GM12878 (cell line): Measurements from ENCODE around the gene ITGA3. TPM values are rescaled to one million over a fixed set of nuclear protein-coding genes. Genes with fewer than 3 reads are reported as not detected.

ENCODE experiments used
- ATAC-seq: fragments of 200-7000 bp; cut with Tn5 transposase; 3 replicates; pipeline ENCODE4 v1.9.1; 2020; ENCODE audit warnings: mild to moderate bottlenecking, moderate library complexity
- BruUV-seq: library from RNA; stranded (reverse); fragments of 400-500 nt; replicated peaks from 2 replicates; lab custom pipeline; 2021; lab: Mats Ljungman, UMichigan
- CTCF ChIA-PET: fragments of 300-600 bp; sonication (Branson Sonifier 250); formaldehyde crosslinking; extraction: SDS; loops from one replicate; lab custom pipeline; 2021; ENCODE audit warnings: inconsistent platforms; lab: Yijun Ruan, JAX
- POLR2A ChIA-PET: fragments of 350-600 bp; formaldehyde crosslinking; extraction: SDS; loops from one replicate; lab custom pipeline; 2021; ENCODE audit warnings: inconsistent platforms; lab: Charles Lee
- RAD21 ChIA-PET: fragments of 300-600 bp; sonication (Branson Sonifier 250); formaldehyde crosslinking; loops from one replicate; lab custom pipeline; 2023; ENCODE audit warnings: antibody characterized with exemption; ENCODE audit not compliant: unreplicated experiment; lab: Charles Lee
- SMC1A ChIA-PET: fragments of 300-600 bp; sonication (Branson Sonifier 250); formaldehyde crosslinking; loops from one replicate; lab custom pipeline; 2023; ENCODE audit not compliant: unreplicated experiment, uncharacterized antibody; lab: Charles Lee
- DNase-seq: peaks from one replicate; pipeline ENCODE4 v3.0.0-alpha.2; 2011; ENCODE audit warnings: low read depth, low spot score
- FAIRE-seq: peaks from 3 replicates; lab custom pipeline; 2011; peaks lifted over from hg19 to GRCh38; lab: Jason Lieb, UNC
- H2AFZ ChIP-seq: 2 replicates; pipeline ENCODE4 v1.6.0; 2011; ENCODE audit warnings: low read depth, low read length, control low read depth; ENCODE audit not compliant: control insufficient read depth
- H3K27ac ChIP-seq: 2 replicates; pipeline ENCODE4 v1.5.1; 2011; ENCODE audit warnings: control low read depth; ENCODE audit not compliant: control insufficient read depth, insufficient read depth
- H3K27me3 ChIP-seq, 2 experiments: replicated peaks in 1 of 2; 2 replicates each; pipeline versions ENCODE4 v1.6.0 to v1.6.1; 2011; ENCODE audit warnings: low read length in 1 of 2; ENCODE audit not compliant: control insufficient read depth in 2 of 2, insufficient read depth in 2 of 2
- H3K36me3 ChIP-seq, 2 experiments: 2 replicates each; pipeline ENCODE4 v1.5.1; 2011; ENCODE audit warnings: low read length in 1 of 2; ENCODE audit not compliant: control insufficient read depth in 2 of 2, insufficient read depth in 2 of 2
- H3K4me1 ChIP-seq: 2 replicates; pipeline ENCODE4 v1.6.1; 2011; ENCODE audit warnings: mild to moderate bottlenecking, low read length, moderate library complexity, mixed read lengths; ENCODE audit not compliant: control insufficient read depth, insufficient read depth
- H3K4me2 ChIP-seq: 2 replicates; pipeline ENCODE4 v1.6.0; 2011; ENCODE audit warnings: control low read depth; ENCODE audit not compliant: control insufficient read depth, insufficient read depth
- H3K4me3 ChIP-seq: fragments of 200-600 bp; sonication (generic); 2 replicates; pipeline ENCODE4 v1.5.1; 2016
- H3K79me2 ChIP-seq: 2 replicates; pipeline ENCODE4 v1.6.0; 2011; ENCODE audit warnings: low read length; ENCODE audit not compliant: control insufficient read depth, insufficient read depth
- H3K9ac ChIP-seq: 2 replicates; pipeline ENCODE4 v1.8.0; 2011; ENCODE audit warnings: low read length, control low read depth, mixed read lengths; ENCODE audit not compliant: control insufficient read depth, insufficient read depth
- H3K9me3 ChIP-seq: replicated peaks from 3 replicates; pipeline ENCODE4 v1.5.1; 2011; ENCODE audit warnings: mild to moderate bottlenecking, low read length; ENCODE audit not compliant: control insufficient read depth, insufficient read depth
- H4K20me1 ChIP-seq: 2 replicates; pipeline ENCODE4 v1.6.0; 2011; ENCODE audit not compliant: control insufficient read depth, insufficient read depth
- CBX5 ChIP-seq: sonication (generic); IDR thresholded peaks from 2 replicates; pipeline ENCODE4 v1.6.1; 2016; ENCODE audit warnings: low read depth, moderate library complexity, mild to moderate bottlenecking, inconsistent platforms
- CHD4 ChIP-seq: fragments of 200-600 bp; sonication (generic); IDR thresholded peaks from 2 replicates; pipeline ENCODE4 v1.6.1; 2016; ENCODE audit warnings: mild to moderate bottlenecking
- E2F4 ChIP-seq: IDR thresholded peaks from 2 replicates; pipeline ENCODE4 v1.6.1; 2012; ENCODE audit warnings: low read depth, low read length, improper control_type of control experiment
- EED ChIP-seq: sonication (generic); IDR thresholded peaks from 2 replicates; pipeline ENCODE4 v1.6.1; 2016; ENCODE audit warnings: antibody characterized with exemption, low read depth
- NRF1 ChIP-seq: conservative IDR thresholded peaks from 2 replicates; pipeline ENCODE4 v1.6.1; 2011; ENCODE audit warnings: mild to moderate bottlenecking, low read depth, low read length, improper control_type of control experiment
- PAX5 ChIP-seq: IDR thresholded peaks from 2 replicates; pipeline ENCODE4 v1.6.1; 2011; ENCODE audit warnings: low read depth, low read length, borderline replicate concordance
- PML ChIP-seq: IDR thresholded peaks from 2 replicates; pipeline ENCODE4 v1.6.1; 2012; ENCODE audit warnings: low read length, inconsistent platforms
- RAD21 ChIP-seq: IDR thresholded peaks from 2 replicates; pipeline ENCODE4 v1.6.1; 2011; ENCODE audit warnings: mild to moderate bottlenecking, low read depth, low read length, moderate library complexity; ENCODE audit not compliant: insufficient read depth
- RELA ChIP-seq: fragments of 450-650 bp; IDR thresholded peaks from 2 replicates; pipeline ENCODE4 v1.8.0; 2014; ENCODE audit warnings: borderline replicate concordance; ENCODE audit not compliant: partially characterized antibody
- YBX1 ChIP-seq: fragments of 450-650 bp; IDR thresholded peaks from 2 replicates; pipeline ENCODE4 v1.6.1; 2016; ENCODE audit warnings: antibody characterized with exemption
- WGBS: methylation state at CpG from one replicate; pipeline ENCODE4 v1.1.6; 2016; ENCODE audit warnings: low lambda C conversion rate; ENCODE audit not compliant: insufficient replicate concordance, insufficient coverage; ENCODE audit errors: missing lambda C conversion rate; 5-methylcytosine and 5-hydroxymethylcytosine counted together
- in situ Hi-C: fragments of 300-500 bp; cut with MboI; formaldehyde crosslinking; loops from 9 replicates; pipeline ENCODE4 v1.14.3; 2018; ENCODE audit warnings: mixed read lengths
- intact Hi-C: fragments of 100-400 bp; cut with micrococcal nuclease; formaldehyde crosslinking; loops from one replicate; pipeline ENCODE4 v1.14.2; 2022; ENCODE audit not compliant: unreplicated experiment
- polyA plus RNA-seq, 11 experiments: library from polyadenylated mRNA; depleted of rRNA in 4 of 11; unstranded in 6 of 11; stranded (reverse) in 5 of 11; fragments of >200 nt; fragmentation: Nextera tagmentation in 4 of 11; fragmentation: Illumina TruSeq in 1 of 11; extraction: Ambion mirVana in 4 of 11; extraction: Trizol in 1 of 11; gene quantifications; 1 replicate in 1 of 11; 2 replicates in 10 of 11; pipeline versions ENCODE4 v1.2.1 to v1.2.3, GENCODE V29; 2011 to 2016; ENCODE audit warnings: inconsistent platforms in 2 of 11, missing spikeins in 2 of 11, low read depth in 1 of 11
- total RNA-seq, 4 experiments: library from RNA; depleted of rRNA in 3 of 4; stranded (reverse); fragments of >200 nt in 3 of 4; fragmentation: Illumina TruSeq in 1 of 4; extraction: Trizol in 1 of 4; gene quantifications; 2 replicates each; pipeline versions ENCODE4 v1.2.1 to v1.2.3, GENCODE V29; 2013 to 2021
- TF ChIP-seq, protein P1 (sequence below): fragments of 450-650 bp; IDR thresholded peaks from 2 replicates; pipeline ENCODE4 v1.6.1; 2016; ENCODE audit warnings: mild to moderate bottlenecking, moderate library complexity, borderline replicate concordance
- TF ChIP-seq, protein P2 (sequence below): fragments of 450-650 bp; IDR thresholded peaks from 2 replicates; pipeline ENCODE4 v1.6.1; 2016; ENCODE audit warnings: mild to moderate bottlenecking
- TF ChIP-seq, protein P3 (sequence below): fragments of 450-650 bp; conservative IDR thresholded peaks from 2 replicates; pipeline ENCODE4 v1.6.1; 2017; ENCODE audit warnings: mild to moderate bottlenecking, moderate library complexity

ITGA3 gene
- total and polyA plus RNA-seq, 10 of the 15 experiments (the other 5 are each of a cell fraction or from before 2014, with no cell fraction given), result 0.29 to 13.4 (median 6.6) TPM

DNA sequence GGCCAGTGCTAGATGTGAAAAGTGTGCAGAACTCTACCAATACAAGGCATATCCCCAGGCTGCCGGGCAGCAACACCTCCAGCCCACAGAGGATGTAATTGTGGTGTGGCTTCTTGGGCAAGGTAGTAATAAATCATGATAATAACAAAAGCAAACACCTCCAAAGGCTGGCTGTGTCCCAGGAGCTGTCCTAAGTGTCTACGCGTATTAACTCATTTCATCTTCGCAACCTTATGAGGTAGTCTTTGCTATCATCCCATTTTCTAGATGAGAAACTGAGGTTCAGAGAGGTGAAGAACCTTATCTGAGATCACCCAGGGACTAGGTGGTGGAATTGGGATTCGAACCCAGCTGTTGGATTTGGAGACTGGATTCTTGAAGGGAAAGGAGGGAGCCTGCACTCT lies 44.6 kb downstream of the ITGA3 start (continued):
- TF ChIP-seq E2F4, result no peak
- no peak for TF ChIP-seq RELA
- no peak for TF ChIP-seq EED
- TF ChIP-seq RAD21, result no peak
- TF ChIP-seq, protein P1, sequence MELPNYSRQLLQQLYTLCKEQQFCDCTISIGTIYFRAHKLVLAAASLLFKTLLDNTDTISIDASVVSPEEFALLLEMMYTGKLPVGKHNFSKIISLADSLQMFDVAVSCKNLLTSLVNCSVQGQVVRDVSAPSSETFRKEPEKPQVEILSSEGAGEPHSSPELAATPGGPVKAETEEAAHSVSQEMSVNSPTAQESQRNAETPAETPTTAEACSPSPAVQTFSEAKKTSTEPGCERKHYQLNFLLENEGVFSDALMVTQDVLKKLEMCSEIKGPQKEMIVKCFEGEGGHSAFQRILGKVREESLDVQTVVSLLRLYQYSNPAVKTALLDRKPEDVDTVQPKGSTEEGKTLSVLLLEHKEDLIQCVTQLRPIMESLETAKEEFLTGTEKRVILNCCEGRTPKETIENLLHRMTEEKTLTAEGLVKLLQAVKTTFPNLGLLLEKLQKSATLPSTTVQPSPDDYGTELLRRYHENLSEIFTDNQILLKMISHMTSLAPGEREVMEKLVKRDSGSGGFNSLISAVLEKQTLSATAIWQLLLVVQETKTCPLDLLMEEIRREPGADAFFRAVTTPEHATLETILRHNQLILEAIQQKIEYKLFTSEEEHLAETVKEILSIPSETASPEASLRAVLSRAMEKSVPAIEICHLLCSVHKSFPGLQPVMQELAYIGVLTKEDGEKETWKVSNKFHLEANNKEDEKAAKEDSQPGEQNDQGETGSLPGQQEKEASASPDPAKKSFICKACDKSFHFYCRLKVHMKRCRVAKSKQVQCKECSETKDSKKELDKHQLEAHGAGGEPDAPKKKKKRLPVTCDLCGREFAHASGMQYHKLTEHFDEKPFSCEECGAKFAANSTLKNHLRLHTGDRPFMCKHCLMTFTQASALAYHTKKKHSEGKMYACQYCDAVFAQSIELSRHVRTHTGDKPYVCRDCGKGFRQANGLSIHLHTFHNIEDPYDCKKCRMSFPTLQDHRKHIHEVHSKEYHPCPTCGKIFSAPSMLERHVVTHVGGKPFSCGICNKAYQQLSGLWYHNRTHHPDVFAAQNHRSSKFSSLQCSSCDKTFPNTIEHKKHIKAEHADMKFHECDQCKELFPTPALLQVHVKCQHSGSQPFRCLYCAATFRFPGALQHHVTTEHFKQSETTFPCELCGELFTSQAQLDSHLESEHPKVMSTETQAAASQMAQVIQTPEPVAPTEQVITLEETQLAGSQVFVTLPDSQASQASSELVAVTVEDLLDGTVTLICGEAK, result no peak
- no peak for TF ChIP-seq YBX1
- TF ChIP-seq CHD4, result no peak

DNA sequence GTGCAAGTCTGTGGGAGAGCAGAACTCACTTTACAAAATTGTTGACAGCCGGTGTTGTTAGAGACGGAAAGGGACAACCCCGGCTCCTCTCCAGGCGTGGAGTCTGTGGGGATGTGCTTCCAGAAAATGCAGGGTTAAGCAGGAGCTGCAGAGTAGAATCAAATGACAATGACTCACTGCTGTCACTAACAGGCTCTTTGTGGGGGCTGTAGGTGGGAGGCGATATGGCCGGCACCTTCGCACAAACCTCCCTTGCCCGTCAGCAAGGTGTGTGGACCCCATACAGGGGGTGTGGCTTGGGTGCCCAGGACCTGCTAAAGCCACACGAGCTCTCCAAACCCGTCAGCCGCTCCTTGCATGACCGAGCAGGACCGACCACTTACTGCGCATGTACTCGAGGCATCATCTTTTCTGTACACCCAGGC lies 45.0 kb downstream of the ITGA3 start:
- no peak overlapping the region for H2AFZ ChIP-seq
- ChIA-PET POLR2A (no interaction called here), SMC1A (no interaction called here), CTCF (interaction anchor here (1.1 to 1.8 kb wide), 2 partner anchors 14 kb away, joined by 5 to 10 read pairs; no protein-coding TSS in a partner anchor), RAD21 (no interaction called here)
- intact Hi-C loops, result no loop called here
- H4K20me1 ChIP-seq, result no peaks in the 10 kb centered on the region
- H3K9me3 ChIP-seq, result no peaks in the 10 kb centered on the region
- FAIRE-seq (no peak), ATAC-seq (no peak), DNase-seq (no peak)
- H3K27ac ChIP-seq, result no peak overlapping the region
- WGBS, result 69% methylated on average over 15 of the region's 15 CpGs
- in situ Hi-C loops, result no loop called here
- no peak overlapping the region for H3K9ac ChIP-seq
- peaks cover 9% of the 10 kb centered on the region for H3K4me1 ChIP-seq
- H3K27me3 ChIP-seq, result no peaks in the 10 kb centered on the region
- no peaks in the 10 kb centered on the region for H3K79me2 ChIP-seq
- no peak overlapping the region for H3K4me3 ChIP-seq
- no peaks in the 10 kb centered on the region; a peak in 1 of 4 replicates for H3K36me3 ChIP-seq
- TF ChIP-seq, protein P2, sequence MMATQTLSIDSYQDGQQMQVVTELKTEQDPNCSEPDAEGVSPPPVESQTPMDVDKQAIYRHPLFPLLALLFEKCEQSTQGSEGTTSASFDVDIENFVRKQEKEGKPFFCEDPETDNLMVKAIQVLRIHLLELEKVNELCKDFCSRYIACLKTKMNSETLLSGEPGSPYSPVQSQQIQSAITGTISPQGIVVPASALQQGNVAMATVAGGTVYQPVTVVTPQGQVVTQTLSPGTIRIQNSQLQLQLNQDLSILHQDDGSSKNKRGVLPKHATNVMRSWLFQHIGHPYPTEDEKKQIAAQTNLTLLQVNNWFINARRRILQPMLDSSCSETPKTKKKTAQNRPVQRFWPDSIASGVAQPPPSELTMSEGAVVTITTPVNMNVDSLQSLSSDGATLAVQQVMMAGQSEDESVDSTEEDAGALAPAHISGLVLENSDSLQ, result no peak
- TF ChIP-seq PML (no peak), CBX5 (no peak), PAX5 (no peak), NRF1 (no peak)
- TF ChIP-seq, protein P3, sequence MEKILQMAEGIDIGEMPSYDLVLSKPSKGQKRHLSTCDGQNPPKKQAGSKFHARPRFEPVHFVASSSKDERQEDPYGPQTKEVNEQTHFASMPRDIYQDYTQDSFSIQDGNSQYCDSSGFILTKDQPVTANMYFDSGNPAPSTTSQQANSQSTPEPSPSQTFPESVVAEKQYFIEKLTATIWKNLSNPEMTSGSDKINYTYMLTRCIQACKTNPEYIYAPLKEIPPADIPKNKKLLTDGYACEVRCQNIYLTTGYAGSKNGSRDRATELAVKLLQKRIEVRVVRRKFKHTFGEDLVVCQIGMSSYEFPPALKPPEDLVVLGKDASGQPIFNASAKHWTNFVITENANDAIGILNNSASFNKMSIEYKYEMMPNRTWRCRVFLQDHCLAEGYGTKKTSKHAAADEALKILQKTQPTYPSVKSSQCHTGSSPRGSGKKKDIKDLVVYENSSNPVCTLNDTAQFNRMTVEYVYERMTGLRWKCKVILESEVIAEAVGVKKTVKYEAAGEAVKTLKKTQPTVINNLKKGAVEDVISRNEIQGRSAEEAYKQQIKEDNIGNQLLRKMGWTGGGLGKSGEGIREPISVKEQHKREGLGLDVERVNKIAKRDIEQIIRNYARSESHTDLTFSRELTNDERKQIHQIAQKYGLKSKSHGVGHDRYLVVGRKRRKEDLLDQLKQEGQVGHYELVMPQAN, result no peak
- BruUV-seq, result no TSS peak
- no peak overlapping the region for H3K4me2 ChIP-seq
